Right lobe of liver (tissue), 6 donors: ENCODE measurements around the gene DCAF17. TPM values are rescaled to one million over a fixed set of nuclear protein-coding genes. Genes with fewer than 3 reads are reported as not detected.

Experiments
- ATAC-seq, 4 donors: fragments of 200-7000 bp; cut with Tn5 transposase; one replicate each; pipeline ENCODE4 v1.9.1; 2020; ENCODE audit warnings: mild to moderate bottlenecking in 4 of 4, moderate library complexity in 4 of 4
- DNase-seq, 3 donors: peaks; one replicate each; pipeline ENCODE4 v3.0.0-alpha.2; 2020
- H3K27ac ChIP-seq, 3 donors: fragments of 200-600 bp; one replicate each; pipeline ENCODE4 v1.8.0; 2022
- H3K27me3 ChIP-seq, 2 donors: fragments of 200-600 bp; one replicate each; pipeline ENCODE4 v1.8.0; 2022
- H3K36me3 ChIP-seq, 4 donors: fragments of 200-600 bp; sonication (generic) in 1 of 4; one replicate each; pipeline versions ENCODE4 v1.5.1 to v1.8.0; 2017 to 2022; ENCODE audit warnings: control low read depth in 1 of 4
- H3K4me1 ChIP-seq, 4 donors: fragments of 200-600 bp; sonication (generic) in 1 of 4; one replicate each; pipeline versions ENCODE4 v1.5.1 to v1.8.0; 2017 to 2022; ENCODE audit warnings: control low read depth in 1 of 4
- H3K4me3 ChIP-seq, 3 donors: fragments of 200-600 bp; one replicate each; pipeline ENCODE4 v1.8.0; 2022
- H3K9me3 ChIP-seq, 4 donors: fragments of 200-600 bp; sonication (generic) in 1 of 4; one replicate each; pipeline versions ENCODE4 v1.5.1 to v1.8.0; 2017 to 2022; ENCODE audit warnings: control low read depth in 1 of 4
- CTCF ChIP-seq, 4 donors: fragments of 200-600 bp in 3 of 4; fragments of 450-650 bp in 1 of 4; IDR thresholded peaks; one replicate each; pipeline versions ENCODE4 v1.5.1 to v1.8.0; 2016 to 2022; ENCODE audit warnings: antibody characterized with exemption in 4 of 4, mild to moderate bottlenecking in 2 of 4
- POLR2A ChIP-seq: fragments of 450-650 bp; IDR thresholded peaks from one replicate; pipeline ENCODE4 v1.6.1; 2017; ENCODE audit warnings: antibody characterized with exemption, mild to moderate bottlenecking
- WGBS: methylation state at CpG from one replicate; pipeline ENCODE4 v1.1.6; 2018; ENCODE audit warnings: low coverage, low lambda C conversion rate; ENCODE audit not compliant: insufficient coverage; ENCODE audit errors: missing lambda C conversion rate; 5-methylcytosine and 5-hydroxymethylcytosine counted together
- intact Hi-C, 2 donors: fragments of 100-400 bp; cut with DNase I; formaldehyde crosslinking; loops; one replicate each; pipeline versions ENCODE4 v1.11.2 to v1.14.1; 2022
- total RNA-seq, 6 experiments: library from RNA; depleted of rRNA in 2 of 6; stranded (reverse); fragments of >200 nt in 2 of 6; fragmentation: NEBNext Ultra II Directional in 3 of 6; extraction: Animal tissue kit (Norgen Biotek cat#: 25700) in 3 of 6; gene quantifications; one replicate each; pipeline versions ENCODE4 v1.1.0 to v1.2.4, GENCODE V29; 2016 to 2023
- donor health status: DM: no; HTN: yes; CAD: no.
- donor health status: DM: no; HTN: no; CAD: no.
- donor health status: DM: no; HTN: no; CAD: no.
- donor health status: DM: no; HTN: yes; CAD: no.
- donor health status: DM: no; HTN: yes; CAD: no.

Gene DCAF17
- total RNA-seq, 6 experiments from 2014 or later, result 5.5 to 8.1 (median 6.9) TPM

DNA sequence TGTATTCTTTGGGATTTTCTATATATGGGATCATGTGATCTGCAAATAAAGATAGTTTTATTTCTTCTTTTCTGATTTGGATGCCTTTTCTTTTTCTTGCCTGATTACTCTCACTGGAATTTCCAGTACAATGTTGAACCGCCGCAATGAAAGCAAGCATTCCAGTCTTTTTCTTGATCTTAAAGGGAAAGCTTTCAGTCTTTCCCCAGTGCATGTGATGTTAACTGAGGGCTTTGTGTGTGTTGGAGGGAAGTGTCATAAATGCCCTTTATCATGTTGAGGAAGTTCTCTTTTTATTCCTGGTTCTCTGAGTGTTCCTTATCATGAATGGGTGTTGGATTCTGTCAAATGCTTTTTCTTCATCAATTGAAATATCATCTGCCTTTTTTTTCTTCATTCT is 71.3 kb downstream of the DCAF17 start:
- intact Hi-C loops, result no loop called here
- H3K4me1 ChIP-seq, result no peaks in the 10 kb centered on the region
- no peak overlapping the region for H3K27ac ChIP-seq
- no peaks in the 10 kb centered on the region for H3K9me3 ChIP-seq
- no peaks in the 10 kb centered on the region for H3K36me3 ChIP-seq
- ATAC-seq, result no peak
- no peaks in the 10 kb centered on the region for H3K27me3 ChIP-seq
- DNase-seq, result no peak
- no peak overlapping the region for H3K4me3 ChIP-seq
- 38% methylated on average over 2 of the region's 2 CpGs for WGBS
- TF ChIP-seq POLR2A (no peak), CTCF (IDR thresholded peaks at IDR 0.05) (no peak)

DNA sequence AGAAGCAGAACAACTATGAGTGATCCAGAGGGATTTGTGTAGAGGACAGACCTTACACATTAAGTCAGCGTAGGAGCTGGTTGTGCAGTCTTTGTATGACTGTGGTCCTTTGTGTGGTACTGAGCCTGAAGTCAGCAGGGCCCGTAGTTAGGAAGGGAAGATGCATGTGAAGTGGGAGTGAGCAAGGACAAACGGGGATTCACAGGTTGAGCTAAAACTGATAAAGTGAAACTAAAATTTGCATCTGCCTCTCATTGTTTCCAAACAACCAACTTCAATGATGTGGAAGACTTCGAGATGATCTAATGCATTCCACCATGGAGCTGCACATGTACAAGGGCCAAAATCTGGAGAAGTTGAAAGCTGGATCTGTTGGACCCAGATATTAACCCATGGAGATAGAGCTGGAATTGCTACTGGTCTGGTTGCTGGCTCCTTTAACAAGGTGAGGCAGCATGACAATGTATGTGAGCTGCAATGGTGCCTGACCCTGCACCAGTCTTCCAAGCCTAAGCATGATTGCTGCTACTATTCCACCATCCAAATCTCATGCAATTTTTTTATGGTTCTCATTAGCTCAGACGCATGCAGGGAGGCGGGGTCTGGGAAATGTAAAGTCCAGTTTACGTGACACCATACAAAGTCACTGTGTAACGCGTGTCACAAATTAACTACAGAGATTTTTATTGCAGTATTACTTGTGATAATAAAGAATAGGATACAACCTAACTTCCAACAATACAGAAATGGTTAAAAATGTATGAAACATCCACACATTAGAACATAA is 76.1 kb downstream of the DCAF17 start:
- no peak for TF ChIP-seq POLR2A
- no peak for TF ChIP-seq CTCF (IDR thresholded peaks at IDR 0.05)
- Histone ChIP-seq H3K27me3 (no peaks in the 10 kb centered on the region), H3K9me3 (no peaks in the 10 kb centered on the region), H3K27ac (no peak overlapping the region), H3K4me1 (no peaks in the 10 kb centered on the region), H3K36me3 (no peaks in the 10 kb centered on the region), H3K4me3 (no peak overlapping the region)
- 77% methylated on average over 7 of the region's 9 CpGs for WGBS
- DNase-seq, result no peak
- no peak for ATAC-seq
- intact Hi-C loops, result no loop called here

GRCh38 chr2:171512014-171512413 is 78.0 kb downstream of the DCAF17 start:
- no peak overlapping the region for H3K27ac ChIP-seq
- no peak for TF ChIP-seq POLR2A
- TF ChIP-seq CTCF (IDR thresholded peaks at IDR 0.05), result no peak
- intact Hi-C loops, result no loop called here

DNA sequence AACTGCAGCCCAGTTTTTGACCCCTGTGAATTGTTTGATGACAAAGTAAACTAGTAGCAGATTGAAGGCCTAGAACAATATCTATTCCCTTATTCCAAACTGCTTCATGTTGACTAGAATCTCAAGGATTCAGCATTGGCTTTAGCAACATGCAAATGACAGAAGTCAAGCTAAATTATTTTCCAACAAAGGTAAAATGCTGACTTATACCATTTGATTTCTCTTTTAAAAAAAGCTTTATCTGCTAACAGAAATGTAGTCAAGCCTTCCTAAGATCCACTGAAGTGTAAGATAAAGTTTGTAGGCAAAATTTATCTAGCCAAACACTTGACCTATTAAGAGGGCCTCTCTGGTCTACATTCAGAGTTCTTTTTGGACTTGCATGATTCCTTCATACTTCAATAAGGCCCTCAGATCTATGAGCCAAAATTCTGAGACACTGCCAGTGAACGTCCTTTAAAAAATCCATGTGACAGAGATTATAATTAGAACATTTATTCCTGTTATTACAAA is 78.7 kb downstream of the DCAF17 start:
- H3K9me3 ChIP-seq, result no peaks in the 10 kb centered on the region
- H3K27me3 ChIP-seq, result no peaks in the 10 kb centered on the region
- H3K4me3 ChIP-seq, result no peak overlapping the region
- intact Hi-C loops, result no loop called here
- no peaks in the 10 kb centered on the region for H3K4me1 ChIP-seq
- no peak overlapping the region for H3K27ac ChIP-seq
- TF ChIP-seq POLR2A (no peak), CTCF (IDR thresholded peaks at IDR 0.05) (no peak)
- 57% methylated on average over 1 of the region's 1 CpG for WGBS
- no peak for DNase-seq
- no peaks in the 10 kb centered on the region for H3K36me3 ChIP-seq
- ATAC-seq, result no peak

More at GRCh38 chr2:171512014-171512413, 78.0 kb downstream of the DCAF17 start:
- Histone ChIP-seq H3K36me3 (no peaks in the 10 kb centered on the region), H3K4me3 (no peak overlapping the region), H3K4me1 (no peaks in the 10 kb centered on the region), H3K27me3 (no peaks in the 10 kb centered on the region), H3K9me3 (no peaks in the 10 kb centered on the region)
- no peak for ATAC-seq
- 49% methylated on average over 2 of the region's 2 CpGs for WGBS
- no peak for DNase-seq
